ENCODE data around the gene CEBPB.

The CEBPB gene

GRCh38 chr20:50186151-50186885 lies 4.3 kb upstream of the CEBPB start:
- no peaks in the 10 kb centered on the region for H3K9me3 Mint-ChIP-seq
- peaks cover 31% of the 10 kb centered on the region for H3K27me3 Mint-ChIP-seq
- ATAC-seq (no peak), DNase-seq (peak; percentile 81 to 82)
- peak overlapping the region in 1 of 2 donors; percentile 74 for H3K27ac Mint-ChIP-seq
- H3K4me1 Mint-ChIP-seq, result peaks cover 19% of the 10 kb centered on the region
- no peak overlapping the region for H3K4me3 Mint-ChIP-seq

- DNase-seq (no peak), ATAC-seq (no peak)
- peaks cover 31% of the 10 kb centered on the region for H3K27me3 Mint-ChIP-seq
- no peak overlapping the region for H3K27ac Mint-ChIP-seq
- H3K4me3 Mint-ChIP-seq, result no peak overlapping the region
- H3K4me1 Mint-ChIP-seq, result peaks cover 19% of the 10 kb centered on the region
- H3K9me3 Mint-ChIP-seq, result no peaks in the 10 kb centered on the region
Measured at GRCh38 chr20:50186987-50187402, 3.6 kb upstream of the CEBPB start.

DNA sequence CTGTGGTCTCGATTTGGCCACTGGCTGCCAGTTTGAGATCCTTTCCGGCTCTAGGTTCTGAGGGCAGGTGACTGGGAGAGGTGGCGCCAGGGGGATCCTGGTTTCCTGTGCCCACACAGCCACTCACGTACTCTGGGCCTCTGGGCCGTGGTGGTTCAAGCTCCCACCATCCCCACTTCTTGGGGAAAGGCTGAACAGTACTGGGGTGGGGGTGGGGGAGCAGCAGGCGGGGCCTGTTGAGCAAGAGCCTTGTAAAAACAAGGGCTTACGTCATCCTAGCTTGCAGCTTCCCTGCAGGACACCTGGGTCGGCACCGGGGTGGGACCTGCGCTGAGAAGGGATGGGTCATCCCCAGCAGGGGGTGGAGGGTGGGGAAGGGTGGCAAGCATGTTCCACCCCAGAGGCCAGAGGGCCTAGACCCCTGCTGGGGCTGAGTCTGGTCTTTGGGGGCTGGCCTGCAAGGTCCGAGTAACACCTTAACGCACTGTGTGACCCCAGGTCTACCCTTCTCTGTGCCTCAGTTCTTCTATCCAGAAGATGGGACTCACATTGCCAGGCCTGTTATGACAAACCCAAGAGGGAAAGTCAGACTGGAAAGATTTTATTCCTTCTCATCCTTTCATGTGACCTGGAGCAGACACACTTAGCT lies 3.1 kb upstream of the CEBPB start:
- peaks cover 31% of the 10 kb centered on the region for H3K27me3 Mint-ChIP-seq
- H3K4me3 Mint-ChIP-seq, result no peak overlapping the region
- no peak for ATAC-seq
- peaks cover 21% of the 10 kb centered on the region for H3K4me1 Mint-ChIP-seq
- no peak for DNase-seq
- no peak overlapping the region for H3K27ac Mint-ChIP-seq
- H3K9me3 Mint-ChIP-seq, result no peaks in the 10 kb centered on the region

GRCh38 chr20:50188287-50188688 lies 2.3 kb upstream of the CEBPB start:
- H3K9me3 Mint-ChIP-seq, result no peaks in the 10 kb centered on the region
- H3K27ac Mint-ChIP-seq, result peak overlapping the region in 1 of 2 donors; percentile 27
- H3K27me3 Mint-ChIP-seq, result peaks cover 31% of the 10 kb centered on the region
- no peak for ATAC-seq
- no peak for DNase-seq
- H3K4me3 Mint-ChIP-seq, result no peak overlapping the region
- peaks cover 29% of the 10 kb centered on the region for H3K4me1 Mint-ChIP-seq

DNA sequence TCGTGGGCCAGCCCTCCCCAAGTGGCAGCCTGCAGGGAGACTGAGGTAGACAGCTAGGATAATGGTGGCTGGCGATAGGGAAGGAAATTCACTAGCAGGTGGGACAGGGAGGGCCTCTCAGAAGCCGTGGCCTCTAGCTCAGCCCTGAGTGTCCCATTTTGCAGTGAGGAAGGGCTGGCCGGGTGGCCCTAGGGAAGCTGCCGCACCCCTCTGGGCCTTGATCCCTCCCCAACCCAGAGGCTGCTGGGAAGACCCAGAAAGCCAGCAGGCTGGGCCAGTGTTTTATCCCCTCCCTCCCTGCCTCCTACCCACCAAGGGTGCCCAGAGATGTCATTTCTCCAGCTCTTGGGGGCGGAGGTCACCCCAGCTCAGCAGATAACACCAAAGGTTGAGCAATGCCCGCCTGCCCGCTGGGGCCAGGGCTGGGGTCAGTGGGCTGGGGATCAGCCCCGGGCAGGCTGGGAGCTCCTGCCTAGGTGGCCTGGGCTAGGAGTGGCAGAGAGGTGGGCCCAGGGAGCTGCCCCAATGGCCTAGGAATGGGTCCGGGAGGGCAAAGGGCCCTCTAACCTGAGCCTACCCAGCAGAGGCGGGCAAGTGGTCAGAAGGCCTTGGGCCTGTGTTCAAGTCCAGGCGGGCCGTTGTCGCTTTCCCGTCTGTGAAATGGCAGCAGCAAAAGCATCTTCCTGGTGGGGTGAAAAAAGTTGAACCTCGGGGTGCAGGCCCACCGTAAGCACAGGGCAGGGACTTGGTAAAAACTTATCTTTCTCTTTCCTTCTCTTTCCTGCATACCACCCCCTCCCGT lies 1.6 kb upstream of the CEBPB start:
- no peak for ATAC-seq
- H3K27me3 Mint-ChIP-seq, result peaks cover 23% of the 10 kb centered on the region
- DNase-seq, result no peak
- H3K4me3 Mint-ChIP-seq, result no peak overlapping the region
- peaks cover 36% of the 10 kb centered on the region for H3K4me1 Mint-ChIP-seq
- H3K9me3 Mint-ChIP-seq, result no peaks in the 10 kb centered on the region
- H3K27ac Mint-ChIP-seq, result no peak overlapping the region

DNA sequence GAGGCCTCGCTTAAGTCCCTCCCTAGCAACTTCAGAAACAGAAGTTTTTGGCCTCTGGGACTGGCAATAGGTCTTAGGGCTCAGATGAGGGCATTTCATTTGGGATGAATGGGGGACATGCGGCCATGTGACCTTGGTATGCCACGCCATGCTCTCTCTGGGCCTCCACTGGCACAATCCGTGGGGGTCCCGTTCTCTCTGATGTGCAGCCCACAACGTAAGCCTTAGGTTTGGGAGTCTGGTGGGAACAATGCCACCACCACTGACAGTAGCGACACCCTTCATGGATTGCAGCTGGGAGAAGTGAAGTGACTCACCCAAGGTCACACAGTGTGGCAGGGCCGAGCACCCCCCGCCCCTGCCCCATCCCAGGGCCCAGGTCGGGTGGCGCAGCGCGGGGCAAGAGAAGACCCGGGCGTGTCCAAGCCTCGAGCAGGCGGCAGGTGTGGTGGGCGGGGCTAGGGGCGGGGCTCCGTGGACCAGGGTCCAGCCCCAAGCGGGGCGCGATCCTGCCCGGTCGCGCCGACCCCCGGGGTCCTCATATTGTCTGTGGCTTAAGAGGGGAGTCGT lies 864 bp upstream of the CEBPB start:
- ATAC-seq (no peak), DNase-seq (no peak)
- H3K27me3 Mint-ChIP-seq, result peaks cover 16% of the 10 kb centered on the region
- peak overlapping the region in 1 of 2 donors; percentile 91 for H3K27ac Mint-ChIP-seq
- no peaks in the 10 kb centered on the region for H3K9me3 Mint-ChIP-seq
- peaks cover 43% of the 10 kb centered on the region for H3K4me1 Mint-ChIP-seq
- H3K4me3 Mint-ChIP-seq, result peak overlapping the region; percentile 54 to 62

GRCh38 chr20:50191065-50191543 lies 474 bp downstream of the CEBPB start:
- DNase-seq, result peak; percentile 75 to 76
- Mint-ChIP-seq H3K27ac (peak overlapping the region; percentile 91 to 99), H3K27me3 (peaks cover 3% of the 10 kb centered on the region), H3K9me3 (no peaks in the 10 kb centered on the region), H3K4me3 (peak overlapping the region; percentile 76 to 80), H3K4me1 (peaks cover 51% of the 10 kb centered on the region)
- ATAC-seq, result peak; percentile 46

DNA sequence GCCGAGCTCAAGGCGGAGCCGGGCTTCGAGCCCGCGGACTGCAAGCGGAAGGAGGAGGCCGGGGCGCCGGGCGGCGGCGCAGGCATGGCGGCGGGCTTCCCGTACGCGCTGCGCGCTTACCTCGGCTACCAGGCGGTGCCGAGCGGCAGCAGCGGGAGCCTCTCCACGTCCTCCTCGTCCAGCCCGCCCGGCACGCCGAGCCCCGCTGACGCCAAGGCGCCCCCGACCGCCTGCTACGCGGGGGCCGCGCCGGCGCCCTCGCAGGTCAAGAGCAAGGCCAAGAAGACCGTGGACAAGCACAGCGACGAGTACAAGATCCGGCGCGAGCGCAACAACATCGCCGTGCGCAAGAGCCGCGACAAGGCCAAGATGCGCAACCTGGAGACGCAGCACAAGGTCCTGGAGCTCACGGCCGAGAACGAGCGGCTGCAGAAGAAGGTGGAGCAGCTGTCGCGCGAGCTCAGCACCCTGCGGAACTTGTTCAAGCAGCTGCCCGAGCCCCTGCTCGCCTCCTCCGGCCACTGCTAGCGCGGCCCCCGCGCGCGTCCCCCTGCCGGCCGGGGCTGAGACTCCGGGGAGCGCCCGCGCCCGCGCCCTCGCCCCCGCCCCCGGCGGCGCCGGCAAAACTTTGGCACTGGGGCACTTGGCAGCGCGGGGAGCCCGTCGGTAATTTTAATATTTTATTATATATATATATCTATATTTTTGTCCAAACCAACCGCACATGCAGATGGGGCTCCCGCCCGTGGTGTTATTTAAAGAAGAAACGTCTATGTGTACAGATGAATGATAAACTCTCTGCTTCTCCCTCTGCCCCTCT lies 1.1 kb downstream of the CEBPB start:
- H3K9me3 Mint-ChIP-seq, result no peaks in the 10 kb centered on the region
- H3K4me3 Mint-ChIP-seq, result peak overlapping the region; percentile 99 to 100
- peak overlapping the region; percentile 100 for H3K27ac Mint-ChIP-seq
- no peaks in the 10 kb centered on the region for H3K27me3 Mint-ChIP-seq
- DNase-seq (peak; percentile 73 to 79), ATAC-seq (peak; percentile 27)
- H3K4me1 Mint-ChIP-seq, result peaks cover 46% of the 10 kb centered on the region

DNA sequence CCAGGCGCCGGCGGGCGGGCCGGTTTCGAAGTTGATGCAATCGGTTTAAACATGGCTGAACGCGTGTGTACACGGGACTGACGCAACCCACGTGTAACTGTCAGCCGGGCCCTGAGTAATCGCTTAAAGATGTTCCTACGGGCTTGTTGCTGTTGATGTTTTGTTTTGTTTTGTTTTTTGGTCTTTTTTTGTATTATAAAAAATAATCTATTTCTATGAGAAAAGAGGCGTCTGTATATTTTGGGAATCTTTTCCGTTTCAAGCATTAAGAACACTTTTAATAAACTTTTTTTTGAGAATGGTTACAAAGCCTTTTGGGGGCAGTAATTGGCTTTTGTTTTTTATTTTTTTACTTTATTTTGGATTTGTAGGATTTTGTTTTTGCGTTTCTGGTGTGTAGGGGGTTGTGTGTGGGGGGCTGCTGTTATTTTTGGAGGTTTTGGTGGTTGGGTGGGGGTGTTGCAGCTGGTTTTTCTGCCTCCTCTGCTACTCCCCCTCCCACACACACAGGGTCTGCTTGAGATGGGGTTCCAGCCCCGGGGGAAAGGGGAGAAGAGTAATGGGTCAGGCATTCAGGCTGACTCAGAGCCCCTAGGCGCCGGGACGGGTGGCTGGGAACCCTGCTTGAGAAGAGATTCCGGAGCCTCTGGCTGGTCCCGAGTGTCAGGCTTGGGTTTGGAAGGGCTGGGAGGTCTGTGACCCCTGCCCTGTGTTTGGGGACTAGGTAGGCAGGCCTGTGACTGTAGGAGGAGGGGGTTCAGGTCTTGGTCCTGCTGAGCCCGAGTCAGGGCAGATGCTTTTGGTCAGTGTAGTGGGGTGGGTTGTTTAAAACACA lies 2.0 kb downstream of the CEBPB start:
- Mint-ChIP-seq H3K9me3 (no peaks in the 10 kb centered on the region), H3K27me3 (no peaks in the 10 kb centered on the region), H3K4me3 (peak overlapping the region; percentile 99 to 100), H3K27ac (peak overlapping the region; percentile 100), H3K4me1 (peaks cover 55% of the 10 kb centered on the region)
- ATAC-seq (peak; percentile 31), DNase-seq (peak; percentile 85 to 90)

DNA sequence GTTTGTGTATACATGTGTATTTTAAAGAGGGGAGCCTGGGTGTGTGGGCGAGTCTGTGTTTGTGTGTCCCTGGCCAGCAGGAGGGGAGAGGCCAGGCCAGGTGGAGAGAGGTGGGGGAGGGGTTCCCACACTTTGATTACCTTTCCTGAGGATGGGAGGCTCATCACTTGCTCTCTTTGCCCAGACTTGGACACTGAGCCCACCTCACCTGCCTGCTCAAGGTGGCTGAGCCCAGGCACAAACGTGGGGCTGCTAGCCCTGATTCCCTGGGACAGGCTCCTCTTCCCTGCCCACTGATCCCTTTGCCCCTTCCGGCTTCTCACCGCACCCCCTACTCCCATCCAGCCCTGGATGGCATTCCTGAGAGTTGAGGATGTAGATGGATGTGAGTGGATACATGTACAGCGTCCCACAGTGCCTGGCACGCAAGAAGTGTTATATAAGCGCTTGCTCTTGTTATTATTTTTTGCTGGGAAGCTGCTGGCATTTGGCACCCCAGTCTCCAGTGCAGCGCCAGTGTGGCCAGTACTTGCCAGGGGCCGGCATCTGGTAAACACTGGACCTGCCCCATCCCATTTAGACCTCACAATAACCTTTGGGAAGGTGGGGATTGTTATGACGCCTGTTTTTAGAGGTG lies 2.7 kb downstream of the CEBPB start:
- peak overlapping the region; percentile 100 for H3K27ac Mint-ChIP-seq
- ATAC-seq, result no peak
- H3K27me3 Mint-ChIP-seq, result no peaks in the 10 kb centered on the region
- H3K4me1 Mint-ChIP-seq, result peaks cover 56% of the 10 kb centered on the region
- DNase-seq, result no peak
- no peaks in the 10 kb centered on the region for H3K9me3 Mint-ChIP-seq
- H3K4me3 Mint-ChIP-seq, result peak overlapping the region; percentile 99 to 100

DNA sequence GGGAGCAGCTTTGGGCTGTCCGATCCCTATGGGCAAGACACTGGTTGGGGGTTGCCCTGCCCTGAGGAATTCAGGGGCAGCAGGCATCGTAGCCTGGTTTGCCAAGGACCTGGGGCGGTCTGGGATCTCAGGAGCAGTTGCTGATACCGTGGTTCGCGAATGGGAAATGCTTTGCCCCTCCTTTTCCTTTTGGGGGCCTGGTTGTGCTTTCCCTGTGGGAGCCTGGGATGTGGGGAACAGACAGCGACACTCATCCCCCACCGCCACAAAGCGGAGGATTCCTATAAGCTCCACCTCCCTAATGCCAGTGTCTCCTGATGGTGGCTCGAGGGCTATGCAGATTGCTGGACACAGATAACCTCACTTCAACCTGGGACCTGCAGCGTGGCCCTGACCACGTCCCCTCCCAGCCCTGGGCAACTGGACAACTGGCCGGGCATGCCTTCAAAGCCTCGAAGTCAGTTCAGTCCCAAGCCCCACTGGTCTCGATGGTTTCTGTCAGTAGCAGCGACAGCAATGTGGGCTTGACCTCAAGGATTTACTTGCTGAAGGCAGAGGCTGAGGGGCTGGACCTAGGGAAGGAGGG lies 3.3 kb downstream of the CEBPB start:
- H3K27ac Mint-ChIP-seq, result peak overlapping the region; percentile 100
- no peak for DNase-seq
- ATAC-seq, result no peak
- no peaks in the 10 kb centered on the region for H3K27me3 Mint-ChIP-seq
- peak overlapping the region; percentile 99 to 100 for H3K4me3 Mint-ChIP-seq
- H3K9me3 Mint-ChIP-seq, result no peaks in the 10 kb centered on the region
- peaks cover 56% of the 10 kb centered on the region for H3K4me1 Mint-ChIP-seq

GRCh38 chr20:50194422-50194830 lies 3.8 kb downstream of the CEBPB start:
- peak in 1 of 2 donors; percentile 20 for DNase-seq
- H3K4me3 Mint-ChIP-seq, result peak overlapping the region; percentile 99 to 100
- no peak for ATAC-seq
- H3K27ac Mint-ChIP-seq, result peak overlapping the region; percentile 40 to 100
- peaks cover 56% of the 10 kb centered on the region for H3K4me1 Mint-ChIP-seq
- no peaks in the 10 kb centered on the region for H3K9me3 Mint-ChIP-seq
- H3K27me3 Mint-ChIP-seq, result no peaks in the 10 kb centered on the region

- Mint-ChIP-seq H3K9me3 (no peaks in the 10 kb centered on the region), H3K27me3 (no peaks in the 10 kb centered on the region), H3K27ac (peak overlapping the region; percentile 40 to 100), H3K4me1 (peaks cover 50% of the 10 kb centered on the region), H3K4me3 (peak overlapping the region; percentile 39 to 99)
- no peak for ATAC-seq
- peak in 1 of 2 donors; percentile 3 for DNase-seq
Measured at GRCh38 chr20:50194831-50195523, 4.3 kb downstream of the CEBPB start.
